HepG2 (cell line): ENCODE data around the gene MRPL14. TPM values are rescaled to one million over a fixed set of nuclear protein-coding genes. Genes with fewer than 3 reads are reported as not detected.
A peak's percentile ranks its signal among the peaks of the same experiment; 100 is the strongest.

Experiments used
- ATAC-seq: fragments of 200-7000 bp; cut with Tn5 transposase; 3 replicates; pipeline ENCODE4 v1.9.1; 2020; ENCODE audit warnings: mild to moderate bottlenecking, moderate library complexity
- BruUV-seq: library from RNA; stranded (reverse); fragments of 400-500 nt; replicated peaks from 2 replicates; lab custom pipeline; 2021; lab: Mats Ljungman, UMichigan
- CTCF ChIA-PET: fragments of 300-600 bp; formaldehyde crosslinking; extraction: SDS; loops from one replicate; lab custom pipeline; 2021; ENCODE audit warnings: low total read pairs, inconsistent platforms, low intra/inter-chr PET ratio; lab: Yijun Ruan, JAX
- POLR2A ChIA-PET: fragments of 350-600 bp; sonication (Branson Sonifier 250); formaldehyde crosslinking; loops from one replicate; lab custom pipeline; 2020; ENCODE audit warnings: antibody characterized with exemption, inconsistent platforms; lab: Yijun Ruan, JAX
- DNase-seq: peaks from one replicate; pipeline ENCODE4 v3.0.0-alpha.2; 2015; ENCODE audit warnings: low spot score
- FAIRE-seq: peaks from 3 replicates; lab custom pipeline; 2011; peaks lifted over from hg19 to GRCh38; lab: Jason Lieb, UNC
- H2AFZ ChIP-seq: one replicate; pipeline ENCODE4 v1.6.1; 2011; ENCODE audit warnings: low read length, inconsistent platforms
- H3K27ac ChIP-seq: fragments of 300-600 bp; 3 replicates; pipeline ENCODE4 v1.8.0; 2011; ENCODE audit warnings: mixed run types, mild to moderate bottlenecking, mixed read lengths, low read length, inconsistent platforms; ENCODE audit not compliant: insufficient read depth; ENCODE audit errors: extremely low read length
- H3K27me3 ChIP-seq, 2 experiments: fragments of 200-600 bp in 1 of 2; 2 replicates in 1 of 2; 3 replicates in 1 of 2; pipeline versions ENCODE4 v1.6.0 to v1.8.0; 2011; ENCODE audit warnings: low read length in 2 of 2, mild to moderate bottlenecking in 2 of 2, moderate library complexity in 2 of 2, inconsistent platforms in 1 of 2; ENCODE audit not compliant: insufficient read depth in 2 of 2, control insufficient read depth in 1 of 2
- H3K36me3 ChIP-seq, 2 experiments: fragments of 200-600 bp in 1 of 2; replicated peaks in 1 of 2; 2 replicates in 1 of 2; 3 replicates in 1 of 2; pipeline versions ENCODE4 v1.5.1 to v1.8.0; 2011; ENCODE audit warnings: low read length in 2 of 2, inconsistent platforms in 1 of 2; ENCODE audit not compliant: insufficient read depth in 2 of 2, control insufficient read depth in 1 of 2
- H3K4me1 ChIP-seq: 2 replicates; pipeline ENCODE4 v1.5.1; 2012; ENCODE audit warnings: low read length, inconsistent platforms; ENCODE audit not compliant: insufficient read depth
- H3K4me2 ChIP-seq: 2 replicates; pipeline ENCODE4 v1.6.0; 2011; ENCODE audit warnings: low read depth, low read length, inconsistent platforms
- H3K4me3 ChIP-seq, 3 experiments: fragments of 200-600 bp in 1 of 3; sonication (generic), shearing (Covaris generic) in 1 of 3; replicated peaks in 1 of 3; 2 replicates each; pipeline ENCODE4 v1.5.1; 2011 to 2016; ENCODE audit warnings: low read length in 3 of 3, inconsistent platforms in 2 of 3, low read depth in 2 of 3, mild to moderate bottlenecking in 2 of 3, control low read depth in 1 of 3, mixed read lengths in 1 of 3; ENCODE audit not compliant: insufficient read depth in 1 of 3
- H3K79me2 ChIP-seq: one replicate; pipeline ENCODE4 v1.6.1; 2011; ENCODE audit warnings: low read length, inconsistent platforms; ENCODE audit not compliant: insufficient read depth
- H3K9ac ChIP-seq: 2 replicates; pipeline ENCODE4 v1.6.0; 2011; ENCODE audit warnings: mild to moderate bottlenecking, low read depth, low read length, inconsistent platforms; ENCODE audit not compliant: insufficient read depth
- H3K9me3 ChIP-seq: 2 replicates; pipeline ENCODE4 v1.5.1; 2012; ENCODE audit warnings: mild to moderate bottlenecking, low read length
- H4K20me1 ChIP-seq: 2 replicates; pipeline ENCODE4 v1.6.0; 2011; ENCODE audit warnings: inconsistent platforms, mild to moderate bottlenecking, low read length, moderate library complexity; ENCODE audit not compliant: insufficient read depth
- GLI4 ChIP-seq: sonication (generic); formaldehyde crosslinking; IDR thresholded peaks from 2 replicates; pipeline ENCODE4 v1.5.1; 2020; ENCODE audit warnings: missing genetic modification reagents, mild to moderate bottlenecking, moderate library complexity, borderline replicate concordance
- RXRB ChIP-seq: IDR thresholded peaks from 2 replicates; pipeline ENCODE4 v1.6.1; 2016; ENCODE audit warnings: borderline replicate concordance, missing genetic modification reagents, missing compliant biosample characterization
- TAF15 ChIP-seq: fragments of 200-400 bp; formaldehyde crosslinking; IDR thresholded peaks from one replicate; pipeline ENCODE4 v1.6.1; 2018; ENCODE audit warnings: mild to moderate bottlenecking, low read depth, low read length; ENCODE audit not compliant: poor library complexity, severe bottlenecking
- ZNF296 ChIP-seq: sonication (generic); formaldehyde crosslinking; conservative IDR thresholded peaks from 2 replicates; pipeline ENCODE4 v1.5.0; 2020; ENCODE audit warnings: mild to moderate bottlenecking, missing genetic modification reagents
- ZNF547 ChIP-seq: sonication (generic); formaldehyde crosslinking; IDR thresholded peaks from 2 replicates; pipeline ENCODE4 v1.5.1; 2020; ENCODE audit warnings: mild to moderate bottlenecking, missing genetic modification reagents
- ZNF562 ChIP-seq: sonication (generic); formaldehyde crosslinking; IDR thresholded peaks from 2 replicates; pipeline ENCODE4 v1.8.0; 2022; ENCODE audit warnings: missing genetic modification reagents, borderline replicate concordance
- ZSCAN25 ChIP-seq: sonication (generic); formaldehyde crosslinking; IDR thresholded peaks from 2 replicates; pipeline ENCODE4 v1.8.0; 2022; ENCODE audit warnings: mild to moderate bottlenecking, missing genetic modification reagents
- WGBS: methylation state at CpG from one replicate; pipeline ENCODE4 v1.1.6; 2017; ENCODE audit warnings: low lambda C conversion rate; 5-methylcytosine and 5-hydroxymethylcytosine counted together
- in situ Hi-C: cut with HindIII; loops from 2 replicates; pipeline ENCODE4 v1.10.0; 2017; ENCODE audit warnings: low pct_unique_long_range_greater_than_20kb; ENCODE audit not compliant: extremely low pct_ligation_motif_present
- intact Hi-C: fragments of 100-400 bp; cut with micrococcal nuclease; formaldehyde crosslinking; loops from one replicate; pipeline ENCODE4 v1.10.0; 2022; ENCODE audit not compliant: unreplicated experiment
- polyA plus RNA-seq, 8 experiments: library from polyadenylated mRNA; depleted of rRNA in 3 of 8; stranded (reverse) in 7 of 8; unstranded in 1 of 8; fragments of >200 nt; fragmentation: Illumina TruSeq in 4 of 8; extraction: Trizol in 4 of 8; gene quantifications; 2 replicates each; pipeline versions ENCODE4 v1.2.1 to v1.2.3, GENCODE V29; 2011 to 2016; ENCODE audit warnings: low read depth in 4 of 8, missing spikeins in 1 of 8, mixed read lengths in 1 of 8; ENCODE audit not compliant: insufficient read depth in 1 of 8
- total RNA-seq, 5 experiments: library from RNA; depleted of rRNA; stranded (reverse); fragments of >200 nt; fragmentation: Illumina TruSeq; extraction: Trizol; gene quantifications; 2 replicates each; pipeline ENCODE4 v1.2.3, GENCODE V29; 2016; ENCODE audit warnings: low read depth in 1 of 5
- TF ChIP-seq, protein P1 (sequence below): sonication (generic); formaldehyde crosslinking; IDR thresholded peaks from 2 replicates; pipeline ENCODE4 v1.8.0; 2023; ENCODE audit warnings: mild to moderate bottlenecking, missing genetic modification reagents
- TF ChIP-seq, protein P2 (sequence below): sonication (generic); formaldehyde crosslinking; IDR thresholded peaks from 2 replicates; pipeline ENCODE4 v1.8.0; 2022; ENCODE audit warnings: missing genetic modification reagents, mild to moderate bottlenecking, borderline replicate concordance
- TF ChIP-seq, protein P3 (sequence below): sonication (generic); formaldehyde crosslinking; IDR thresholded peaks from 2 replicates; pipeline ENCODE4 v1.5.0; 2020; ENCODE audit warnings: missing genetic modification reagents, mild to moderate bottlenecking, borderline replicate concordance
- TF ChIP-seq, protein P4 (sequence below): sonication (generic); formaldehyde crosslinking; IDR thresholded peaks from 2 replicates; pipeline ENCODE4 v1.4.0; 2020; ENCODE audit warnings: low read depth, mild to moderate bottlenecking, missing genetic modification reagents
- TF ChIP-seq, protein P5 (sequence below): IDR thresholded peaks from 2 replicates; pipeline ENCODE4 v1.6.1; 2018; ENCODE audit warnings: missing genetic modification reagents

Gene MRPL14
- total and polyA plus RNA-seq, 2 of the 13 experiments (the other 11 are each of a cell fraction or from before 2014, with no cell fraction given): 157 to 178 TPM

DNA sequence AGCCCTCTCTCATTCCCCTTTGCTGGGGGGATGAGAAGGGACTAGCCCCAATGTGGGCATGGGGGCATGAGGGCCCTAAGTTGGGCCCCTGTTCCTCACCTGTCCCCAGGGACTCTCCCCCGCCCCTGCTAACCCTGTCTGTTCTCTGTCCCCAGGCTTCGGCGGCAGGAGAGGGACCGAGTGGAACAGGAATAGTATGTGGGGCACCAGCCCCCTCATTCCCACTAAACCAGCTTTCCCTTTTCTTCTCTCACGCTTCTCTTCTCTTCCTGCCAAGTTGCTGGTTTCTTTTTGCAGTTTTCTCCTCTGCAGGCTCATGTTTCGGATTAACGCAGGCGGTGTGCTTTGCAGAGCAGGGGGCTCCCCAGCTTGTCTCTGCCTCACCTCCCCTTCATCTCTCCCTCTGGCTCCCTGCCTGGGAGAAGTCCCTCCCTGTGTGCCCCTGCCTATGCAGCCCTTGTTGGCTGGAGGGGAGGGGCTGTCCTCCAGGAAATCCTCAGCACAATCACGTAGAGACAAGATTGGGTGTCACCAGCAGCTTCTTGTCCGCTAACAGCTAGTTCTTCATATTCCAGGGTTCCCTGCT, 8.0 kb upstream of the MRPL14 start (continued):
- TF ChIP-seq ZNF296 (CRISPR knock-in tag) (no peak), RXRB (no peak), ZNF562 (no peak), ZNF547 (no peak)
- TF ChIP-seq, protein P1, sequence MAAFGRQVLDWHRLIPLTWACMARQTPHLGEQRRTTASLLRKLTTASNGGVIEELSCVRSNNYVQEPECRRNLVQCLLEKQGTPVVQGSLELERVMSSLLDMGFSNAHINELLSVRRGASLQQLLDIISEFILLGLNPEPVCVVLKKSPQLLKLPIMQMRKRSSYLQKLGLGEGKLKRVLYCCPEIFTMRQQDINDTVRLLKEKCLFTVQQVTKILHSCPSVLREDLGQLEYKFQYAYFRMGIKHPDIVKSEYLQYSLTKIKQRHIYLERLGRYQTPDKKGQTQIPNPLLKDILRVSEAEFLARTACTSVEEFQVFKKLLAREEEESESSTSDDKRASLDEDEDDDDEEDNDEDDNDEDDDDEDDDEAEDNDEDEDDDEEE (CRISPR knock-in tag): no peak
- TF ChIP-seq, protein P2, sequence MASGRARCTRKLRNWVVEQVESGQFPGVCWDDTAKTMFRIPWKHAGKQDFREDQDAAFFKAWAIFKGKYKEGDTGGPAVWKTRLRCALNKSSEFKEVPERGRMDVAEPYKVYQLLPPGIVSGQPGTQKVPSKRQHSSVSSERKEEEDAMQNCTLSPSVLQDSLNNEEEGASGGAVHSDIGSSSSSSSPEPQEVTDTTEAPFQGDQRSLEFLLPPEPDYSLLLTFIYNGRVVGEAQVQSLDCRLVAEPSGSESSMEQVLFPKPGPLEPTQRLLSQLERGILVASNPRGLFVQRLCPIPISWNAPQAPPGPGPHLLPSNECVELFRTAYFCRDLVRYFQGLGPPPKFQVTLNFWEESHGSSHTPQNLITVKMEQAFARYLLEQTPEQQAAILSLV (CRISPR knock-in tag): no peak
- TF ChIP-seq, all 625 proteins: peak for 0

DNA sequence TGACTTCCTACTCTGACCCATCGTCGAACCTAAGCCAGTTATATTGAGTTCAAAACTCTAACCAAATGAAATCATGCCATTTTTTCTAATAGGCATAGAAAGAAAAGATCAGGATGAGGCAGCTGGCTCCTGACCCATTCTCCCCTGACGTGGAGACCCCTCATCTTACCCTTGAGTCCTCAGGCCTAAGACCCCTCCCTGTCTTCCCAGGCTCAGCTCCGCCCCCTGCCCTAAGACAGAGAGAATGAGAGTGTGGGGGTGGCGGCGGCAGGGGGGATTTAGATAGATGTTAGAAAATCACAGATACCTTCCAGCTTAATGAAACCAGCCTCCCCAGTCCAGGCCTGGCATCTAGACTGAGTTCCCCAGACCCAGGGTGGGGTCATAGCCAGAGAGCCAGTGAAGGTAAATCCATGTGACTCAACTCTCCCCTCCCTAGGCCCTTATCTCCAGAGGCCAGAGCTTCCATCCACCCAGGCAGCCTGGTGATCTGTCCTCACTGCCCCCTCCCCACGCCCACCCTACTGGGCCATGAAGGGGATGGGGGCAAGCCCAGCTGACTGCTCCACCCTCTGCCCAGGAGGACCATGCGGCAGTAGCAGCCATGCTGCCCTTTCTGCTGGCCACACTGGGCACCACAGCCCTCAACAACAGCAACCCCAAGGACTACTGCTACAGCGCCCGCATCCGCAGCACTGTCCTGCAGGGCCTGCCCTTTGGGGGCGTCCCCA, 6.9 kb upstream of the MRPL14 start:
- Histone ChIP-seq H3K4me2 (no peak overlapping the region), H4K20me1 (peaks cover 2% of the 10 kb centered on the region), H3K9ac (no peak overlapping the region), H3K4me3 (no peak overlapping the region), H3K9me3 (no peaks in the 10 kb centered on the region), H3K27ac (no peak overlapping the region), H3K36me3 (peaks cover 9 to 38% of the 10 kb centered on the region in 2 experiments), H3K79me2 (peaks cover 27% of the 10 kb centered on the region), H3K4me1 (peaks cover 49% of the 10 kb centered on the region), H3K27me3 (no peaks in the 10 kb centered on the region), H2AFZ (no peak overlapping the region)
- 93% methylated on average over 12 of the region's 12 CpGs for WGBS
- ATAC-seq (no peak), DNase-seq (no peak), FAIRE-seq (no peak)
- no TSS peak for BruUV-seq
- ChIA-PET CTCF (interaction anchor here (1.2 kb wide), 1 partner anchor 34 kb away, joined by 4 read pairs; no protein-coding TSS in a partner anchor), POLR2A (interaction anchor here (0.6 to 3.7 kb wide), 8 partner anchors 11 to 112 kb away, joined by 3 to 16 read pairs (median 5); partner anchors contain the start of genes HSP90AB1 and SLC29A1)
- in situ Hi-C loops: no loop called here
- intact Hi-C loops: loop anchor here (5.0 kb wide), 1 partner anchor 37 kb away; no protein-coding TSS in a partner anchor
- TF ChIP-seq, protein P3, sequence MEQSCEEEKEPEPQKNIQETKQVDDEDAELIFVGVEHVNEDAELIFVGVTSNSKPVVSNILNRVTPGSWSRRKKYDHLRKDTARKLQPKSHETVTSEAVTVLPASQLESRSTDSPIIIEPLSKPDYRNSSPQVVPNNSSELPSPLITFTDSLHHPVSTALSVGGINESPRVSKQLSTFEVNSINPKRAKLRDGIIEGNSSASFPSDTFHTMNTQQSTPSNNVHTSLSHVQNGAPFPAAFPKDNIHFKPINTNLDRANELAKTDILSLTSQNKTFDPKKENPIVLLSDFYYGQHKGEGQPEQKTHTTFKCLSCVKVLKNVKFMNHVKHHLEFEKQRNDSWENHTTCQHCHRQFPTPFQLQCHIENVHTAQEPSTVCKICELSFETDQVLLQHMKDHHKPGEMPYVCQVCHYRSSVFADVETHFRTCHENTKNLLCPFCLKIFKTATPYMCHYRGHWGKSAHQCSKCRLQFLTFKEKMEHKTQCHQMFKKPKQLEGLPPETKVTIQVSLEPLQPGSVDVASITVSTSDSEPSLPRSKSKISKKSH: 0 out of 2 replicates have a peak, but pooled peaks have one; percentile 45
- TF ChIP-seq ZSCAN25 (CRISPR knock-in tag) (0 out of 2 replicates have a peak, but pooled peaks have one; percentile 2), TAF15 (no peak), ZNF562 (no peak), GLI4 (CRISPR knock-in tag) (0 out of 2 replicates have a peak, but pooled peaks have one; percentile 52)
- TF ChIP-seq, protein P4, sequence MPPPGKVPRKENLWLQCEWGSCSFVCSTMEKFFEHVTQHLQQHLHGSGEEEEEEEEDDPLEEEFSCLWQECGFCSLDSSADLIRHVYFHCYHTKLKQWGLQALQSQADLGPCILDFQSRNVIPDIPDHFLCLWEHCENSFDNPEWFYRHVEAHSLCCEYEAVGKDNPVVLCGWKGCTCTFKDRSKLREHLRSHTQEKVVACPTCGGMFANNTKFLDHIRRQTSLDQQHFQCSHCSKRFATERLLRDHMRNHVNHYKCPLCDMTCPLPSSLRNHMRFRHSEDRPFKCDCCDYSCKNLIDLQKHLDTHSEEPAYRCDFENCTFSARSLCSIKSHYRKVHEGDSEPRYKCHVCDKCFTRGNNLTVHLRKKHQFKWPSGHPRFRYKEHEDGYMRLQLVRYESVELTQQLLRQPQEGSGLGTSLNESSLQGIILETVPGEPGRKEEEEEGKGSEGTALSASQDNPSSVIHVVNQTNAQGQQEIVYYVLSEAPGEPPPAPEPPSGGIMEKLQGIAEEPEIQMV: no peak
- TF ChIP-seq, protein P5, sequence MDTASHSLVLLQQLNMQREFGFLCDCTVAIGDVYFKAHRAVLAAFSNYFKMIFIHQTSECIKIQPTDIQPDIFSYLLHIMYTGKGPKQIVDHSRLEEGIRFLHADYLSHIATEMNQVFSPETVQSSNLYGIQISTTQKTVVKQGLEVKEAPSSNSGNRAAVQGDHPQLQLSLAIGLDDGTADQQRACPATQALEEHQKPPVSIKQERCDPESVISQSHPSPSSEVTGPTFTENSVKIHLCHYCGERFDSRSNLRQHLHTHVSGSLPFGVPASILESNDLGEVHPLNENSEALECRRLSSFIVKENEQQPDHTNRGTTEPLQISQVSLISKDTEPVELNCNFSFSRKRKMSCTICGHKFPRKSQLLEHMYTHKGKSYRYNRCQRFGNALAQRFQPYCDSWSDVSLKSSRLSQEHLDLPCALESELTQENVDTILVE (CRISPR knock-in tag): no peak
